Measurements from ENCODE around the gene NID2.

NID2 gene

DNA sequence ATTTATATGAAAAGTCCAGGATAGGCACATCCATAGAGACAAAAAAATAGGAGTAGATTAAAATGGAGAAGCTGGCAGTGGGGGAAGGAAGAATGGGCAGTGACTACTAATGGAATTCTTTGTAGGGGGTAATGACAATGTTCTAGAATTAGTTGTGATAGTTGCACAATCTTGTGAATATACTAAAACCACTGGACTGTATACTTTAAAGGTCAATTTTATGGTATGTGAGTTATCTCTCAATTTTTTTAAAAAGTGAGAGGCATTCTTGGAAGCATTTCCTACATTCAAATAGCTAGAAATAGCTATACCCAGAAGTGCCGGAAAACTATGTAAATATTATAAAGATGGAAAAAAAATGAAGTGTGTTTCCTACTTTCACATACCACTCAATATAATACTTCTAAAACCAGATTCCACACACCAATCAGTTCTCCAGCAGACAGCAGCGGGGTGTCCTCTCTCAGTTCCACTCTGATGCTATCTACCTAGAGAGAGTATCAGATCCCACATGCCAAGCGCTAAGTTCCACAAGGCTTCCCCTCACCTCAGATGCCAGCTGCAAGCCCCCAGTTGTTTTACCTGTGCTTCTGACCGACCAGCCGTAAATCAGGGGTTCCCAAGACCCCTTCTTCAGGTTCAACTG is 41.7 kb upstream of the NID2 start:
- Histone ChIP-seq H3K36me3 (no peaks in the 10 kb centered on the region), H3K9me3 (no peaks in the 10 kb centered on the region), H3K27me3 (no peaks in the 10 kb centered on the region), H3K27ac (no peak overlapping the region), H3K4me1 (no peaks in the 10 kb centered on the region), H3K4me3 (no peak overlapping the region)
- DNase-seq, result no peak
- TF ChIP-seq, protein P1, sequence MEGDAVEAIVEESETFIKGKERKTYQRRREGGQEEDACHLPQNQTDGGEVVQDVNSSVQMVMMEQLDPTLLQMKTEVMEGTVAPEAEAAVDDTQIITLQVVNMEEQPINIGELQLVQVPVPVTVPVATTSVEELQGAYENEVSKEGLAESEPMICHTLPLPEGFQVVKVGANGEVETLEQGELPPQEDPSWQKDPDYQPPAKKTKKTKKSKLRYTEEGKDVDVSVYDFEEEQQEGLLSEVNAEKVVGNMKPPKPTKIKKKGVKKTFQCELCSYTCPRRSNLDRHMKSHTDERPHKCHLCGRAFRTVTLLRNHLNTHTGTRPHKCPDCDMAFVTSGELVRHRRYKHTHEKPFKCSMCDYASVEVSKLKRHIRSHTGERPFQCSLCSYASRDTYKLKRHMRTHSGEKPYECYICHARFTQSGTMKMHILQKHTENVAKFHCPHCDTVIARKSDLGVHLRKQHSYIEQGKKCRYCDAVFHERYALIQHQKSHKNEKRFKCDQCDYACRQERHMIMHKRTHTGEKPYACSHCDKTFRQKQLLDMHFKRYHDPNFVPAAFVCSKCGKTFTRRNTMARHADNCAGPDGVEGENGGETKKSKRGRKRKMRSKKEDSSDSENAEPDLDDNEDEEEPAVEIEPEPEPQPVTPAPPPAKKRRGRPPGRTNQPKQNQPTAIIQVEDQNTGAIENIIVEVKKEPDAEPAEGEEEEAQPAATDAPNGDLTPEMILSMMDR (IDR thresholded peaks at IDR 0.05), result no peak
- intact Hi-C loops (cut with DNase I; ENCODE audit: low total_unique reads), result no loop called here

DNA sequence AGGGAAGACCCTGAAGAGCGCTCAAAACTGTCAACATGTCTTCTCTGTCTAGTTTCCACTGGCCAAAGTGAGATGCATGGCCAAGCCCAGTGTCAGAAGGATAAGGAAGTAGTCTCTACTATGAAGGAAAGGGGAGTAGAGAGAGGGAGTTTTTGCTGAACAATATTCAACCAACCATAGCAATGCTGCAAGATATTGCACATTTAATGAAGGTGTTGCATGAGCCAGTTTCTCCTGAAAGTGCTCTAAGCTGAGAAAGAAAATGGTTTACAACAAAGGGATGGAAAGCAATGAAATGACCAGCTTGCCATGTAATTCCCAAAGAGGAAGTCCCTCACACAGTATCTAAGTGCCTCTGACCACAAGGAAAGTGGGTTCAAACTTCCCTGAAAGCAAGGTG is 40.0 kb upstream of the NID2 start:
- intact Hi-C loops (cut with DNase I; ENCODE audit: low total_unique reads), result no loop called here
- Histone ChIP-seq H3K4me3 (no peak overlapping the region), H3K4me1 (no peaks in the 10 kb centered on the region), H3K27ac (no peak overlapping the region), H3K9me3 (no peaks in the 10 kb centered on the region), H3K36me3 (no peaks in the 10 kb centered on the region), H3K27me3 (no peaks in the 10 kb centered on the region)
- TF ChIP-seq, protein P1 (IDR thresholded peaks at IDR 0.05), result no peak
- DNase-seq, result no peak

DNA sequence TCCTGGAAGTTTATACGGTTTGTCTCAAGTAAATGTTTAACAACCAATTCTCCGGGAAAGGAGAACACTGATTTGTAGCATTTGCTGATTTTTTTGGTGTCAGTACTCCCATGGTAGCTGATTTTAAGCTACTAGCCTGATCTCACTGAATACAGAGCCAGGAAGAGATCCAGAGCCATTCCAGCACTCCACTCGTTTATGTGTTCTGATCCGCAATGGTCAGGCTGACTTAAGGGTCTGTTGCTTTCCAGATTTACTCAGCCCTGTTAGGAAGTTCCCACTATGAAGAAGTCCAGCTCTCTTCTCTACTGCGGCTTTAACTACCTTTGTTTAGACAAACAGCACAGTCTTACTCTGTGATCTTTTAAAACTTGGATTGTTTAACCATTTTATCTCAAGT is 38.0 kb upstream of the NID2 start:
- Histone ChIP-seq H3K4me1 (no peaks in the 10 kb centered on the region), H3K4me3 (no peak overlapping the region), H3K36me3 (no peaks in the 10 kb centered on the region), H3K27me3 (no peaks in the 10 kb centered on the region), H3K27ac (no peak overlapping the region), H3K9me3 (no peaks in the 10 kb centered on the region)
- TF ChIP-seq, protein P1 (IDR thresholded peaks at IDR 0.05), result no peak
- no peak for DNase-seq
- intact Hi-C loops (cut with DNase I; ENCODE audit: low total_unique reads), result no loop called here

DNA sequence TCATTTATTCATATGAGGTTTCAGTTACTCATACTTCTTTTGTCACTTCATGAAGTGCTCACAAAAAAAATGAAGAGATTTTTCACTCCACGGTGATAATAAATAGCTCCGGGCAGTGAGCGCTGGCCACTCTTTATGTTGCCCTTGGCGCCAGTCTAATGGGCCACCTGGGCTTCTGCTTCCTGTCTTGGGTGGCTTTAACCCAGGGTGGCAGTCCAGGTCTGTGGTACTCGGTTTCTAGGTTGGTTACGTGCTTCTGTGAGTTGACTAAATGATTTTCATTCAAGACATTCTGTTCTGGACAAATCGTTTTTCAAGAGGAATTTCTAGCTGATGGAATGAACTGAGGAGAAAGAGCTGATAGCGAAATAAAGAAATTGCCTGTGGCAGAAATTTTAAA is 34.6 kb upstream of the NID2 start:
- intact Hi-C loops (cut with DNase I; ENCODE audit: low total_unique reads), result no loop called here
- Histone ChIP-seq H3K4me3 (no peak overlapping the region), H3K36me3 (no peaks in the 10 kb centered on the region), H3K27ac (no peak overlapping the region), H3K9me3 (no peaks in the 10 kb centered on the region), H3K4me1 (no peaks in the 10 kb centered on the region), H3K27me3 (no peaks in the 10 kb centered on the region)
- no peak for DNase-seq
- TF ChIP-seq, protein P1 (IDR thresholded peaks at IDR 0.05), result no peak

DNA sequence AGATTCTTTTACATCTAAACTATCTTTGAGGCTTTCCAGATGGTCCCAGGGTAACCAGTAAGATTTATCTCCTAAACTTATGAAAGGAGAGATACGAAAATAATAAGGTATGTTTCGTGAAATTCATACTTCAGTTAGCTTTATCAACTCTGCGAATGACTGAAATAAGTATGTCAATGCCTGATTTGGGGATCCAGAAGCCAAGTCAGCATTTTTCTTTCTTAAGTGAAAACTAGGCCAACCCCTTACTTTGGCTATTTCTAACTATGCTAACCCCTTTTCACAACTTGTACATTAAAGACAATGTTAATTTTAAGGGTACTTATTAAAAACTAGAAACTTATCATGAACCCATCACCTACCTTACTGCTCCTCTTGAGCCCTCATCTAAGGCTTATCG is 26.9 kb upstream of the NID2 start:
- Histone ChIP-seq H3K9me3 (no peaks in the 10 kb centered on the region), H3K4me3 (no peak overlapping the region), H3K27ac (no peak overlapping the region), H3K27me3 (no peaks in the 10 kb centered on the region), H3K4me1 (no peaks in the 10 kb centered on the region), H3K36me3 (no peaks in the 10 kb centered on the region)
- intact Hi-C loops (cut with DNase I; ENCODE audit: low total_unique reads), result no loop called here
- TF ChIP-seq, protein P1 (IDR thresholded peaks at IDR 0.05), result no peak
- no peak for DNase-seq

DNA sequence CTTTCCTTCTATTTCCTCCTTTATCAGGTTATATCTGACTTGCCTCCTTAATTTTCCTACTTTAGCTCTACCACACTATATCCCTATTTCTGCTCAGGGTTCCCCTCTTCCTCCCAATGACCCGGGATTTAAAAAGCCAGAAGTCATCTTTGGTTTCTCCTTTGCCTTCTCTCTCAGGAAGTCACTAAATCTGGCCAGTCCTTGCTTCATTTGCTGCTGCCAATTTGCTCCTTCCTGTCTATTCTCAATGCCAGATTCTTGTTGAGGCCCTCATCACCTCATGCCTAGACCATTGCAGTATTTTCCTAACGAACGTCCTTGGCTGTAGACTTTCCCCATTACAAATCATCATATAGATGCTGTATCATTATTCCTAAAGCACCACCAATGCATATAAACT is 26.5 kb upstream of the NID2 start:
- TF ChIP-seq, protein P1 (IDR thresholded peaks at IDR 0.05), result no peak
- Histone ChIP-seq H3K36me3 (no peaks in the 10 kb centered on the region), H3K27me3 (no peaks in the 10 kb centered on the region), H3K9me3 (no peaks in the 10 kb centered on the region), H3K4me3 (no peak overlapping the region), H3K27ac (no peak overlapping the region), H3K4me1 (no peaks in the 10 kb centered on the region)
- no peak for DNase-seq
- intact Hi-C loops (cut with DNase I; ENCODE audit: low total_unique reads), result no loop called here

All from tibial artery (tissue), 4 donors.